HPDE6-E6E7 (cell line): ENCODE results near the gene TMEM266.

ENCODE experiments used
- DNase-seq: peaks from one replicate; pipeline ENCODE4 v3.0.0; 2011; ENCODE audit warnings: missing footprints; ENCODE audit errors: extremely low spot score

TMEM266 gene

DNA sequence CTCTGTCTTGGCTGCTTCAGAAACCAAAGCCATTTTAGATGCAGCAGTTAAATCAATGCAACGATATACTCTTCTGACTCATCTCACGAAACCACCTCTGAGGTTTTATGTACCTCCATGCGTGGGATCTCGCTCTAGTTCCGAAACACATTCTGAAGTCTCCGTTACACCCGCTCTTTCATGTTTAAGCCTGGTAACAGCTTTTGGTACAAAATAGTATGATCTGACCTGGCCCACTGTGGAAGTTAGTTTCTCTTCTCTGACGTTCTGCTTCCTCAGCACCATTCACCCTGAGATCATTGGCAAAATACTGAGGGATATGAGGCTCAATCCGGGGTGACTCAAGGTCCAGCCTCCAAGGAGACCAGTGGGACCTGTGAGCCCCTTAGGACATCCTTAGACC is 121.9 kb downstream of the TMEM266 start:
- no peak for DNase-seq

DNA sequence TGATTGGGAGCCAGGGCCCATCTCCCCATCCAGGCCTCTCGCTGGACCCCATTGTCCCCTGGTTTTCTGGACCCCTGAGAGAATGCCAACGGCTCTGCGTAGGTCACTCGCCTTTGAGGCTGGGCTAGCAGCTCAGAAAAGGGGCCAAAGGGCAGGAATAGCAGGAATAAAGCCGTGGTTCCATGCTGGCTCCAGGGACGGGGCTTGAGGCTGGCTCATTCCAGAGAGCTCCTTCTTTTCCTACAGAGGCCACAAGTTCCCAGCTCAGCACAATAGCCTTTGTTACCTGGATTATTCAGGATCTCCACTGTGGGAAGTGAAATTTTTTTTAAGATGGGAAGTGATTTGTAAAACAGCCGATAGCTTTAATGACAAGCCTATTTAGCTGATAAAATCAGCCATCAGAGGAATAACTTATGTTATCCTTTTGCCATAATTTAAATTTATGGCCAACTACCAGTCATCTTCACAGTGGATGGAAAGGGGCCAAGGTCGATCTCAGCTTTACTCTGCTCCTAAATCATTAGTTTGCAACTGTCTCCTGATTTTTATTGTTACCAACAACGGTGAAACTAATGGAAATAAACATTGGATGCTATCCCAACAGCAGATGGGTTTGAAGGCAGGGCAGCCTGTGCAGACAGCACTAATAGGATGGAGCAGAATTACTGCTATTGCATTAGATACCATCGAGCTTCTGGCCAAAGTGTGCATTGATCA is 124.3 kb downstream of the TMEM266 start:
- DNase-seq = no peak

DNA sequence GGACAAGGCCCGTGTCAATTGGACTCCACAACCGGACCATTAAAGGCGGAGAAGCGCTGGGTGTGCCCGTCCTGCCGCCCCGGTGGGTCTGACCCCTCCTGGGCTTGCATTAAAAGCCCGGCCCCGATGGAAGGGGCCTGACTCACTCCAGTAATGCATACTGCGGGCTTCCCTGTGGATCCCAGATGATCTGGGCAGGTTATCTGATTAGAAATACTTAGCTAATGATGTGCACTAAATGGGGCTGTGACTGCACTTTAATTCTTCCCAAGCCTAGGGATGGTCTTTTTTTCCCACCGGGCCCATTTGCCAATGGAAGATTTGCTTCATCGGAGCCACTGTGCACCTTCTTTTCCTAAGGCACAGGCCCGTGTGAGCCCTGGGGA is 124.9 kb downstream of the TMEM266 start:
- DNase-seq = no peak

- DNase-seq = peak; percentile 60
These were observed 125.9 kb downstream of the TMEM266 start for GRCh38 chr15:76185716-76186115.

DNA sequence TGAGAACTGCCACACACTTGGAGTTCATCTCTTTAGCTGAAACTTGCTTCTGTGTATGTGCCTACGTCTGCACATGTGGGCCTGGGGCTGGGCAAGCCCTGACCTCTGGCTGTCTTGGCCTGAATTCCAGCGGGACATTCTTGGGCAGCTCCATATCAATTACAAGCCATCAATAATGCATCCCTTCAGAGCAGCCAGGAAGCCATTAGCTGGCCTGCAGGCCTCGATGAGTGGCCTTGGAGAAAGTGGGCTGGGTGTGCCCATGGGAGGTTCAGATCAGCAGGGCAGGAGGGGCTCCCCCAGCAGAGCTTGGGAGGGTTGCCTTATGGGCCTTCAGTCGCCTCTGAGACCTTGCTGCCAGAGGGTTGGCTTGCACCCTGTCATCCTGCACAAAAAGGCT is 127.4 kb downstream of the TMEM266 start:
- no peak for DNase-seq

GRCh38 chr15:76189106-76189505 is 129.3 kb downstream of the TMEM266 start:
- no peak for DNase-seq

- no peak for DNase-seq
These were observed 130.3 kb downstream of the TMEM266 start for GRCh38 chr15:76190070-76190564.

- DNase-seq = peak; percentile 80
These were observed 131.2 kb downstream of the TMEM266 start for GRCh38 chr15:76190751-76191538.

DNA sequence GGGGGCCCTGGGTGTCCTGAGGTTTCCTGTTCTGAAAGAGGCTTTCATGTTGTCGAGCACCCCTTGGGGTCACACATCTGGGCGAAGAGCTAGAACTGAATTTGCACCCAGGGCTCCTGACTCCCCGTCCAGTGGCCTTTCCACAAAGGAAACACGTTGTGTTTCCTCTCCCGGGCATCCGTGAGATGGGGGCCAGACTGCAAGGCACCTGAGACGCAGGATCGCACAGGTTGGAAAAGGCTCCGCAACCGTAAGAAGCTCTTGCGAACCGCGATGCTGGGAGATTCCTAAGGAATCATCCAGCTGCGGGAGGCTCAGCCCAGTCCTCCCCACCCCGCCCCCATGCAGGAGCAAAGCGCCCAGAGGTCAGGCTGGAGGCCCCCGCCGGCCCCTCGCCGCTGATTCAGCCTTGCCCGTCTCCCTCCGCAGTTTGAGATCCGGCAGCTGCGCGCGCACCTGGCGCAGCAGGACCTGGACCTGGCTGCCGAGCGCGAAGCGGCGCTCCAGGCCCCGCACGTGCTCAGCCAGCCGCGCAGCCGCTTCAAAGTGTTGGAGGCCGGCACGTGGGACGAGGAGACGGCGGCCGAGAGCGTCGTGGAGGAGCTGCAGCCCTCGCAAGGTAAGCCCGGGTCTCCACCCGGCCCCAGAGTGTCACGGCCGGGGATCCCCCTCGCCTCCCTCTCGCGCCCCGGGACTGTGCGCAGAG is 131.9 kb downstream of the TMEM266 start:
- no peak for DNase-seq

GRCh38 chr15:76192715-76193114 is 132.9 kb downstream of the TMEM266 start:
- DNase-seq = no peak

- no peak for DNase-seq
These were observed 134.1 kb downstream of the TMEM266 start for GRCh38 chr15:76193934-76194333.

DNA sequence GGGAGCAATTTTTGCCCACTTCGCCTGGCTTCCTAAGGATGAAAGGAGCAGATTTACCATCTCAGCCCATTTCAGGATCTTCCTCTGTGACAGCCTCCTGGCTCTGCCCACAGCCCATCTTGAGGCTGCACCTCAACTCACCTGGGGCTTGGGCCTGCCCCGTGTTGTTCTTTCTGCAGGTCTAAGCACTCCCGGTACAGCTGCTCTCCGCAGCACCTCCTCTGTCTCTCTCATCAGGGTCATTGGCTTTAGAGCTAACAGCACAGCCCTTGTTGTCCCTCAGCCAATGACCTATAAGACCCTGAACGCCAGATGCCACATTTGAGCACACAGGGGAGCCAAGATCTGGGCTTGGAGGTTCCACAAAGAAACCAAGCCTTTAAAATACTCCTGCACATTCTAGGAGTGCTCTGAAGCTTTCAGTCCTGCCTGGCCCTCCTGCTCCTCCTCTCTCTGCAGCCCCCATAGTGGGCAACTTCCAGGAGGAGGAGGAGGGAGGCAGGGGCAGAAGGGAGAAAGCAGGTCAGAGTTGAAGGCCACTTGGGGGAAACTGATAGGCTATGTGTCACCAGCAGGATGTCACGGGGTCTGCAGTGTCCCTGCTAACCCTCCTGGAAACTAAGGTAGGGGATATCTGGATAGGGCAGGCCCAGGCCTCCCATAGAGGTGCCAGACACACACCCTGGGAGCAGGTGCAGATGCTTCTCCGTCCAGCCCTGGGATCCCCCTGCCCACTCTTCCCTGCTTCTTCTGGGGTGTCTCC is 135.9 kb downstream of the TMEM266 start:
- DNase-seq = no peak

DNA sequence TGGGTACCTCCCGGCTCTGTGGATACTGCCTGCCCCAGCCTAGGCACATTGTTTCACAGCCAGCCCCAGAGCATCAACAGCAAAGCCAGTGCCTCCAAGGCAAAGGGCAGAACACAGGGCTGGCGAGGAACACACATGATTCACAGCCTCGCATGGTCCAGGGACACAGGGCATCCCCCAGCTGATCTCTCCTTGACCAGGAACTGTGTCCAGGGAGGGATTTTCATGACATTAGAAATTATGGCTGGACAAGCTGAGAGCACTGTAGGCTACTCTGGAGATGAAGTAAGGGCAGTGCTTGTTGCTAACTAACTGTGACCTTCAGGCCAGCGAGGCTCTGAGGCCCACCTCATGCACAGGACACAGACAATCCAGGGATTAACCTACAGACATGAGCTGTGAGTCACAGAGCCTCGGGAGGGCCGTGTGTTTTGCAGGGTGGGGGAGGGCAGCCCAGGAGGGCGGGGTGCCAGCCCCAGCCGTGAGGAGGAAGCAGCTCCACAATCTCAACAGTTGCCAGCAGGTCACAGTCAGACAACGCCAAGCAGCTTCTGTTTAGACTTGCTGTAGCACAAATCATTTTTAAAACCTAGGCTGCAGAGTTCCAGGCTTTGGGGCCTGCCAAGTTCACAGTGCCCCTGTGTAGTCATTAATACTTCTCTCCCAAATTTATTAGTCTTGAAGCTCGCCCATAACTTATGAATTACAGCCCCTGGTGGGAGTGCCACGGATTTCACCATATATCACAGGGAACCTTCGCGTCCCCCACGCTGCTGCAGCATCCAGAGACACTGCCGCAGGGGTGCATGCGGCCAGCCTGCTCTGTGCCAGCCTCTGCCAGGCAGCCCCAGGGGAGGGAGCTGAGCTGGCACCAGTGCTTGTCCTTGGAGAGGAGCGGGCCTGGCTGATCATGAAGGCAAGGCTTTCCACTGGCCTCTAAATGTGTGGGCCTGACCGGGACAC is 136.8 kb downstream of the TMEM266 start:
- peak; percentile 83 for DNase-seq

DNA sequence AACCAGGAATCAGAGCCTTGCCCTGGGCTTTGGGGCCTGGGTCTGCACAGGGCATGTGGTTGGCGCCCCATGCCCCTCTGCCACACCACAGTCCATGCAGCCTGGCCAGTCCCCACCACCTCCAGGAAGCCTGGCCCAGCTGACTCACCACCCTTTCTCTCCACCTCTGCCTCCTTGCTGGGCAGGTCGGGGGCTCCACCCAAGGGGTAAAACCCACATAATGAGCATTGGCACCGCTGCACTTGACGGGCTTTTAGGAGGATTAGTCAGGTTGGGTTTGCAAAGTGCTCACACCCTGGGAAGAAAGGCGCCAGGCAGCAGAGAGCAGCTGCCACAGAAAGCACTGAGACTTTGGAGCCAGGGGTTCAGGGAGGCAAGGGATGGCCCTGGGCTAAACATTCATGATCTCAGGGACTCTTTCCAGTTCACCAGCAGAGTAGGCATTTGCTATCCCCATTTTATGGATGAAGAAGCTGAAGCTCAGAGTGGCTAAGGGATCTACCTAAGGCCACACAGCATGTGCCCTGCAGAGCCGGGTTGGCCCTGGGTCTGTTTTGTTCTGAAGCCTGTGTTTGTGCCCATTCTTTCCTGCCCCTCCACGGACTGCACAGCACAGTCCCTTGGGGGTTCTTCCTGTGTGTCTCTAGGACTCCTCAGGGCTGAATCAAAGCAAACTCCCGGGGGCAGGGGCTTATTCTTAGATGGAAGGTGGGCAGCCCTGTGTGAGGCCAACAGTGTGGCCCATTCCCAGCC is 138.1 kb downstream of the TMEM266 start:
- DNase-seq = peak; percentile 53

DNA sequence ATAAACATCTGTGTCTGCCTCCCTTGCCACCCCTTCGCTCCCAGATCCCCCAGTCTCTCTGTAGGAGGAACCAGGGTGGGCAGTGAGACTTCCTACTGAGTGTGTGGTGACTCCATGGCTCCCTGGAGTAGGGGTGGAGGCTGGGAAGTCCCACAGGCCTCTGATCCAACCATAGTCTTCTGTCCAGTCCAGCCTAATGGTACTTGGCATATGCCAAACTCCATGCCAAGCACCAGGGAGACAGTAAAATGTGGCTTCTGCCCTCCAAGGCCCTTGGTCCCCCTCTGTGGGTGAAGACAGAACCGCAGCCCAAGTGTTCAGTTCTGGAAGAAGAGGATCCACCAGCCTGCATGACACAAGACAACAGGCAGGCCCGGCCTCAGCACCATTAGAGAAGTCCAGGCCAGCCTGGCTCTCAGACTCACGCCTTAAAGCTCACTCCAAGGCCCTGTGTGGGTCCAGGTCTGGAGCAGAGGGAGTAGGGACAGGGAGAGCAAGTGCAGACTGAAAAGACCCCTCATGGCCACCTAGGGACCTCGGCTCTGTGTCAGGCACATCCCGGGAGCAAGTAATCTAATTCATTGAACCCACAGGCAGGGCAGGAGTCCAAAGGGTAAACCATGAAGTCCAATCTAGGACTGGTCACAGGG is 138.8 kb downstream of the TMEM266 start:
- no peak for DNase-seq

DNA sequence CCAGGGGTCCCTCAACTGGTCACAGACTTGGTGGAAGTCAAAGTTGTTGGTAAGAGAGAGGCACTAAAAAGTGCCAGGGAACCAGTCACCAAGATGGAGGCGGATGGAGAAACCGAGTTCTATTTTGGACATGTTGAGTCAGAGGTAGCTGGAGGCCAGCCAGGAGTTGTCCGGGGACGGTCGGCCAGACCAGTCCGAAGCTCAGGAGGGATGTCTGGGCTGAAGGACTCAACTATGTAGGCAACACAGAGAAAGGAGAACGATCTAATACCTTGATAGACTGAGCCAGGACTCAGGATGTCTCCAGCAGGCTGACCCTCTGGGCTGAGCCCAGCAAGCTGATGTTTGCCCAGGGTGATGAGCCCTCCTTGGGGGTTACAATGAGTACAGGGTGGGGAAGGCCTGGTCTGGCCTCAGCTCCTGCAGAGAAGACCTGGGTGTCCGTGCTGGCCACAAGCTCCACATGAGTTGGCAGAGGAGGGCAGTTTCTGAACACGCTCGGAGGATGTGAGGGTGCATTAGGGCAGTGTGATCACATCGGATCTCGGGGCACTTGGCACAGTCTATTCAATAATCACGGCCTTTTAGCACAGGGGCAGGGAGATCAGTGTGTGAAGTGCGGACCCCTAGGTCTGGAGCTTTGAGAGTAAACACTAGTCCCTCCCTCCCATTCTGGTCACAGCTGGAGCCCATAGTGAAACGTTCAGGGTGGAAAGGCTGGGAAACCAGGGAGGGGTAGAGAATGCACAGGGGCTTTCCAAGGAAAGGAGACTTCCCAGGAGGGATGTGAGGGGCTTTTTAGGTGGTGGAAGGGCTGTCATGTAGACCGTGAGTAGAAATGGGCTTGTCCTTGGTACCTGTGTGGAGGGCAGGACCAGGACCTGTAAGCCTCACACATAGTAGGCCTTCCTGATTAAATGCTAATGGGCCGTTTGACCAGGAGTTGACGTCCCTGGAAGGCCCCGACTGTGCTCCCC is 139.6 kb downstream of the TMEM266 start:
- DNase-seq = no peak

- DNase-seq = no peak
These were observed 140.3 kb downstream of the TMEM266 start for GRCh38 chr15:76200083-76200465.

DNA sequence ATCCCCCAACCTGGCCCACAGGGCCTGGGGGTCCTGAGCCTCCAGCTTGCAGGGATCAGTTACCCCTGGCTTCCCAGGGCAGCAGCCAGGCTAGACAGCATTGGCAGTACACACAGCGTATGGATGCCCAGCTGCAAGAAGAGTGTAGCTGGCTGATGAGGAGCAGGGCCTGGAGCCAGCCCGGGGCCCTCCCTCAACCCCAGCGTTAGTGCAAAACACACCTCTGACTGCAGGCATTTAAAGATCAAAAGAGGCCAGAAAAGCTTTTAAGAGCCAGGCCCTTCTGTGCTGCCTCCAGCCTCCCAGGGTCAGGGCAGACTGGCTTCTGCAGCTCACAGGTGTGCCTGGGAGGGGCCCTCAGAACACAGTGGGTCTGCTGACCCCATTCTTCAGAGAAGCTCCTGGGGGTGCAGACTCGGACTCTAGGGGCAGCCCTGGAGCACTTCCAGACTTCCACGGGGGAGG is 140.9 kb downstream of the TMEM266 start:
- DNase-seq = no peak
